Bone marrow (tissue), 2 donors: ENCODE data around the gene BAG5.

Experiments used
- DNase-seq, 2 donors: peaks; one replicate each; lab custom pipeline; 2025; lab: John Stamatoyannopoulos, UW

Gene BAG5

DNA sequence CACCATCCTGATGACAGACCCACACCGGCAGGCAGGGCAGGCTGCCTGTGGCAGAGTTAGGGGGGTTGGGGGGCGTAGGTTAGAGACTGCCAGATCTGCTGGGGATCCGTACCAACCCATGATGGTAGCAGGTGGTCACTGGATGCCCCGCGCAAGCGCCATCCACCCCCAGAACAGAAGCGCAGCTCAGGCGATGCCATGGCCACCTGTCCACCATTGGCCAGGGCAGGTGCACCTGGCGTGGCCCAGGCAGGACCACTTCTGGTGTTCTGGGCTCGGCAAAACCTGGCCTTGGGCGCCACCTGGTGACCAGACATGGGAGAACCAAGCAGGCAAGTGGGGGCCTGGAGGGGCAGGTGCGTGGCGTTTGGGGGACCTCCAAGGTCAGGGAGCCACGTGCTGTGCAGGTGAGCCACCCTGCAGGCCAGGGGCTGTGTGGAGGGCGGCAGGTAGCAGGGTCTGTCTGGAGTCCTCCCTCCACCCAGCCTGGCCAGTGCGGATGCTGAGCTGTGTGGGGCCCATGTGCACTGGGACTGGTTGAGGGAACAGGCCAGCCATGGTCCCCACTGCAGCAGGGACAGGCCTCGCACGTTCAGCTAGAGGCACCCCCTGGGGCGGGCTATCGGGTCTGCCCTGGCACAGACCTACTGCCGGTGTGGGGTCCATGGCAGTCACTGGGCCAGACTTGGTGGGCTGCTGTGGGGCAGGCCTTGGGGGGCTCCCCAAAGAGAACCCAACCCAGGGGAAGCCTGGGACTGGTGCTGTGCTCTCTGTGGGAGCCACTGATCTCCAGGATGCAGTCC is 15.6 kb downstream of the BAG5 start:
- DNase-seq: peak; percentile 8 to 37

- DNase-seq: no peak
Measured at GRCh38 chr14:103545915-103546651, 16.4 kb downstream of the BAG5 start.

- DNase-seq: no peak
Measured at GRCh38 chr14:103545219-103545914, 17.1 kb downstream of the BAG5 start.

DNA sequence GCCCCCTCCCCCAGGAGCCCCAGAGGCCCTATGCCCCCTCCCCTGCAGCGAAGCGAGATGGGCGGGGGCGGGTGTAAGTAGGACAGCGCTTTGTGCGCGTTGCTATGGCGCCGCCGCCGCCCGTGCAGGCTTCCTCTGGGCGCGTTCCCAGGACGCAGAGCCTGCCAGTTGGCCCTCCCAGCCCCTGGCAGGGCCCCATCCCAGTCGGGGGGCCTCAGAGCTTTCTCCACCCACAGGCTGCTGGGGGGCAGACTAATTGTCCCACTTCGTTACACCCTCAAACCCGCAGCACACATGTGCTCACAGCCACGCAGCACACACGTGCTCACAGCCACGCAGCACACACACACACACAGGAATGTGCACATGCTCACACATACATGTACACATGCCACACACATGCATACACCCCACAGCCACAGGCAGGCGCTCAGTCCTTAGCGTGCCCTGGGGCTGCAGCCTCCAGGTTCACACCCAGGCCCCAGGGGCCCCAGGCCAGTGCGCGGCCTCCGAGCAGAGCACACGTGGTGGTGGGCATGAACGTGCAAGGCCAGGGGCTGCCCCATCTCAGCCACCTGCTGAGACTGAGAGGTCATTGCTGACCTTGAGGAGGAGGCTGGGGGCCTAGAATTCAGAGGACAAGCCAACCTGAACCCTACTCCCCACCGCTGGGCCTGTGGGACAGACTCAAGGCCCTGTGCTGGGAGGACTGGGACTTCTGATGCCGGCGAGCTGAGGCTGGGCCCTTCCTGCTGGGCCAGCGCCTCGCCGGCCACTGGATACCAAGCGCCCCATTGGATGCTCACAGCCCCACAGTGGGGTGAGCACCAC is 17.9 kb downstream of the BAG5 start:
- DNase-seq: no peak

DNA sequence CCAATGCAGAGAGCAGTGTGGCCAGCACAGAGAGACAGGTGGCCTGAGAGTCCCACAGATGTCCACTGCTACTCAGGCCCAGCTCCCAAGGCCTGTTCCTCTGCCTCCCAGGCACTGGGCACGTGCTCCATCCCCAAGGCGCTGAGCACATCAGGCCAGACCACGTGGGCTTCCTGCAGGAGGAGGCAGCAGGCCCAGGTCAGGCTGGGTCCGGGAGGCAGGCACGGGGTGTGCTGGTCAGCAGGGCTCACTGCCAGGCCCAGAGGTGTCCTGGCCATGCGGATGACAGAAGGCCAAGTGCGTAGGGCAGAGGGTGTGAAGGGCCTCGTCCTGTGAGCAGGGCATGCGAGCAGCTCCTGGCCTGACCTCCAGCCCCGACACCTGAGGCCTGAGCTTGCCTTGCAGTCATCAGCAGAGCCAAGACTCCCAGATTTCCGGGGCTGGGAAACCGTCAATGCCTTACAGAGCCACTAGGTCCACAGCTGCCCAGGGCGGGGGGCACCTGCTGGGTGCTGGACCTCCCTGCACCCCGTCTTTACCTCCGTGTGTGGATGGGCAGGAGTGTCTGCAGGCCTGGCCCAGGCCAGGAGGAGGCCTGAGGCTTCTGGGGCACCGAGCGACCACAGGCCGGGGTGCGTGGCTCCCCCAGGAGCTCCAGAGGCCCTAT is 18.6 kb downstream of the BAG5 start:
- no peak for DNase-seq

GRCh38 chr14:103543140-103543539 is 19.3 kb downstream of the BAG5 start:
- no peak for DNase-seq

DNA sequence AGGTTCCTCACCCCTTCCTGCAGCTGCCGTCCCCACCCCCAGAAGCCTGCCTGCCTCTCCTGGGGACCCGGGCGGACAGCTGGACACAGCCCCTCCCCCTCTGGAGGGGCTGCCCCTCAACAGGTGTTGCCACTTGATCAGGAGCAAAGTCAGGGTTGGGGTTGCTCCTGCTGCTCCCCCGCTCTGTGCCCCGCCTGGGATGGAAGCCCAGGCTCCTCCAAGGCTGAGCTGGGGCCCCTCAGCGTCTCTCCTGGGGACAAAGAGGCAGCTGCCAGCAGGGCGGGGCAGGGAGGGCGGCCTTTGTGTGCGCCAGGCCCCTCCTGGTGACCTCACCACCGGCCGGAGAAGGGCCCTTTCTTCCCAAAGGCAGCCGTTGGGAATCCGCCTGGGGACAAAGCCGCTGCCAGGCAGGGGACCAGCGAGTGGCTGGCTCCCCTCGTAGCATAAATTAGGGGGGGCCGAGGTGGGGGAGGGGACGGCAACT is 19.8 kb downstream of the BAG5 start:
- DNase-seq: no peak

GRCh38 chr14:103541709-103542604 is 20.5 kb downstream of the BAG5 start:
- DNase-seq: no peak

- DNase-seq: no peak
Measured at GRCh38 chr14:103540821-103541708, 21.4 kb downstream of the BAG5 start.

DNA sequence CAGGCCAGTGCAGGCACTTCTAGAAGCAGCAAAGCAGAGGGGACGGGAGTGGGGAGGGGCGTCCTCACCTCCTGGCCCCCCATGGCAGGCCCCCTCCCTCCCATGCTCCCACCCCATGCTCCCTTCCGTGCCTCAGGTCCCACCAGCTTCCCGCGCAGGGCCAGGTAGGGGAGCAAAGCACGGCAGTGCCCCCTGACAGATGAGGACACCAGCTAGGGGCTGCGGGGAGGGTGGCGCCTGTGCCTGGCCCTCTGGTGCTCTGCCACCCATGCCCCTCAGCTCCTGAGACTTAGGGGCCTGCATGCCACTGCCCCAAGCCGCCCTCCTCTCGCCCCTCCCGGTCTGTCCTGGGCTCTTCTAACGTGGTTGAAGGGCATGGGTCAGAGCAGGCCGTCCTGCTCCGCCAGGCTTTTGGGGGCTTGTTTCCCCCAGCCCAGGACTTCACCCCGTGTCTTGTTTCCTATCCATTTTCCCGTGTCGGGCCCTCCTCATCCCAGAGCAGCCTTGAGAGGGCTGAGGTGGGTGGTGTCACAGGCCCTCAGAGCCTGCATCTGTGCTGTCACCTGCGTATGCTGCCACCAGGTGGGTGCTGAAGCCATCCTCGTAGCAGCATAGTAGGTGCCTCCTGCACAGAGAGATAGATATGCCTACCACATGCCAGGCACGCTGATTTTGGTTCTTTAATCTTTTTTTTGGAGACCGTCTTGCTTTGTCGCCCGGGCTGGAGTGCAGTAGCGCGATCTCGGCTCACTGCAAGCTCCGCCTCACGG is 23.2 kb downstream of the BAG5 start:
- no peak for DNase-seq

DNA sequence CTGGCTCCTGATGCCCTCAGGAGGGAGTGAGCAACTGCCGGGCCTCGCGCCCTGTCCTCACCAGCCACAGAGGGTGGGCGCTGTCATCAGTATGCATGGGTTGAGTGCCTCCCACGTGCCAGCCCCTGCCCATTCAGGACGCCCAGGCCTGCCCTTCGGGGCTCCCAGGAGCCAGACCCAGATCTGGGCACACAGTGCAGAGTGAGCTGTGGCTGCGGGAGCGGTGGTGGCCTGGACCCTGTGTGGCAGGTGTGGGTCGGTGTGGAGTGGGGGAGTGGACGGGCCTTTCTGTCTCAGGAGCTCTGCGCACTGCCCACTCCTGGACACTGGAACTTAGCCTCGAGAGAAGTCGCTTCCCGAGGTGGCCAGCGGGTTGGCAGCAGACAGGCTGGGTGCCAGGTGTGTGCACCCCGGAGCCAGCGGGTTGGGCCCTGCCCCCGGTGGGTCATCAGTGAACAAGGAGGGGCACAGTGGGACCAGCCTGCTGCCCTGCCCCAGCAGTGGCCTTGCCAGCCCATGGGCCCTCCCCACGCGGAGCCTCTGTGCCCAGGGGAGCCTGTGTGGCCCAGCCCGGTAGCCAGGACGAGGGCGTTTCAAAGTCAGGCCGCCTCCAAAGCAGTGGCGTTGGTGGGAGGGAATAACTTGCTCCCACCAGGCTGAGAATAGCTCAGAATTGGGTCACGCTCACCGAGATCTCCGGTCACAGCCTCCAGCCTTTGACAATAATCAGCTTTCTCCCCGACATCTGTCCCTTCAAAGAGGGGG is 24.0 kb downstream of the BAG5 start:
- no peak for DNase-seq

DNA sequence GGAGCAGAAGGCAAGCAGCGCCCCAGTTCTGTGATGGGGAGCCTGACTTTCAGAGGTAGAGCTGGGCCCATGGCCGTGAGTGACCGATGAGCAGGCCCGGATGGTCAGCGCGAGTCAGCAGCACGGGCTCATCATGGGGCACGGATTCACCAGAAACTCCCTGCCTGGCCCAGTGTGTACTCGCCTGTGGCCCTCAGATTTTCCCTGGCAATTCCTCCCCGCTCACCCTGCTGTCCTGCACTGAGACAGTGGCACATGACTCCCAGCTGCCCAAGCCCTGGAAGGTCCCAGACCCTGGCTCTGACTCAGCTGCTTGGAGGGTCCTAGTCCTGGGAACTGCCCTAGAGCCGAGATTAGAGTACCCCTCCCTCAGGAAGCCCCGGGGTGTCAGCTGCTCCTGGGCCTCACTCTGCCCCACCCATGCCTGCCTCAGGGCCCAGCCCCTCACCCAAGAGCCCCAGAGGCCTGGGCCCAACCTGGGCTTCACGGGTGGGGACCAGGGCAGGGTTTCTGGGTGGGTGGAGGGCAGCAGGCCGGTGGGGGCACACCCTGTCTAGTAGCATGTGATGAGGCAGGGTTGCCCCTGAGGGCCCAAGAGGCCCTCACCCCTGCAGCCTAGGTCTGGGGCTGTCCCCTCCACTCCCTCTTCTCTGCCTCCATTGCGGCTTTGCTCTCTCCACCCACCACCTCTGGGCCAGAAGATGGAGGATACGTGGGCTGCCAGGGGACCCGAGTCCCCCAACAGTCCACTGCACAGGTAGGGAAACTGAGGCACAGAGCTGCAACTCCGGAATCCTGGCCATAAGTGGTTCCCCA is 25.1 kb downstream of the BAG5 start:
- no peak for DNase-seq

DNA sequence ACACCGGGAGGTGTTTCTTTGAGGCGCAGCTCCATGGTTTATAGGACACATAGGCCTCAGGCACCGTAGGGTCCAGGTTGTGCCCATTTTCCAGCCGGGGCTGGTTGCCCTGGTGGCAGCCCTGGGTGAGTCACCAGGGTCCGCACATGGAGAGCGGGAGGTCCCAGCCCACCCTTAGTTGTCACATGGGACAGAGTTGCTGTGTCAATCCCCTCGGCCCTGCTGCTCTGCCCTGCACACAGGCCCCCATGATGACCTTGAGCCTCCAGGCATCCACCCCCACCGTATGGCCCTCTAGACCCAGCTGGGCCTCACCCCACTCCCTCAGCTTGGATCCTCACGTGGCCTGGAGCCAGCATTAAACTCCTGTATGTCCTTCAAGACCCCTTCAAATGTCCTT is 25.8 kb downstream of the BAG5 start:
- no peak for DNase-seq

- DNase-seq: no peak
Measured at GRCh38 chr14:103535891-103536565, 26.4 kb downstream of the BAG5 start.

GRCh38 chr14:103535081-103535890 is 27.2 kb downstream of the BAG5 start:
- DNase-seq: no peak
